ENCODE measurements around the gene RARG.

DNA sequence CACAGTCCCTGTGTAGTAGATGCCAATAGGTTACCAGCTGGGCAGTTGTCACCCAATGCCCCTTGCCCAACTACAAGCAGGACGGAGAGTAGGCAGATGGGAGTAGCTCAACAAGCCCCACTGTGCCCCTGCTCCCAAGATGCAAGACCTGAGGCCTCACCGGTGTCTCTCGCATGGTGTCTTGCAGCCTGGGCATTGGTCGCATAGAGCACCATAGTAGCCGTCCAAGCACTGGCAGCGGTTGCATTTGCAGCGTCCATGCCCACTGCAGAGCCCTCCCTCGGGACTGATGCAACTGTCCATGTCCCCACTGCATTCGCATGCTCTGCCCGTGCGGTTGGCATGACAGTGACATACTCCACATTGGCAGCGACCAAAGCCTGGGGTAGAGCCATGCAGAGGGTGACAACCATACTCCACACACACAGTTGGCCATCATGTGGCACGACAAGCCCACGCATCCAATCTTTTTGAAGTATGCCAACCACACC is 39.4 kb downstream of the RARG start:
- TF ChIP-seq POLR2A (IDR thresholded peaks at IDR 0.05) = no peak
- TF ChIP-seq, protein P1, sequence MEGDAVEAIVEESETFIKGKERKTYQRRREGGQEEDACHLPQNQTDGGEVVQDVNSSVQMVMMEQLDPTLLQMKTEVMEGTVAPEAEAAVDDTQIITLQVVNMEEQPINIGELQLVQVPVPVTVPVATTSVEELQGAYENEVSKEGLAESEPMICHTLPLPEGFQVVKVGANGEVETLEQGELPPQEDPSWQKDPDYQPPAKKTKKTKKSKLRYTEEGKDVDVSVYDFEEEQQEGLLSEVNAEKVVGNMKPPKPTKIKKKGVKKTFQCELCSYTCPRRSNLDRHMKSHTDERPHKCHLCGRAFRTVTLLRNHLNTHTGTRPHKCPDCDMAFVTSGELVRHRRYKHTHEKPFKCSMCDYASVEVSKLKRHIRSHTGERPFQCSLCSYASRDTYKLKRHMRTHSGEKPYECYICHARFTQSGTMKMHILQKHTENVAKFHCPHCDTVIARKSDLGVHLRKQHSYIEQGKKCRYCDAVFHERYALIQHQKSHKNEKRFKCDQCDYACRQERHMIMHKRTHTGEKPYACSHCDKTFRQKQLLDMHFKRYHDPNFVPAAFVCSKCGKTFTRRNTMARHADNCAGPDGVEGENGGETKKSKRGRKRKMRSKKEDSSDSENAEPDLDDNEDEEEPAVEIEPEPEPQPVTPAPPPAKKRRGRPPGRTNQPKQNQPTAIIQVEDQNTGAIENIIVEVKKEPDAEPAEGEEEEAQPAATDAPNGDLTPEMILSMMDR (IDR thresholded peaks at IDR 0.05) = no peak
